ENCODE measurements around the gene CTNS.
A peak's percentile ranks its signal among the peaks of the same experiment; 100 is the strongest.

CTNS gene

GRCh38 chr17:3626831-3627768, 9.5 kb upstream of the CTNS start:
- no peak for DNase-seq

GRCh38 chr17:3627769-3628167, 8.8 kb upstream of the CTNS start:
- DNase-seq, result no peak

- no peak for DNase-seq
These were observed 5.8 kb upstream of the CTNS start for GRCh38 chr17:3630781-3631180.

DNA sequence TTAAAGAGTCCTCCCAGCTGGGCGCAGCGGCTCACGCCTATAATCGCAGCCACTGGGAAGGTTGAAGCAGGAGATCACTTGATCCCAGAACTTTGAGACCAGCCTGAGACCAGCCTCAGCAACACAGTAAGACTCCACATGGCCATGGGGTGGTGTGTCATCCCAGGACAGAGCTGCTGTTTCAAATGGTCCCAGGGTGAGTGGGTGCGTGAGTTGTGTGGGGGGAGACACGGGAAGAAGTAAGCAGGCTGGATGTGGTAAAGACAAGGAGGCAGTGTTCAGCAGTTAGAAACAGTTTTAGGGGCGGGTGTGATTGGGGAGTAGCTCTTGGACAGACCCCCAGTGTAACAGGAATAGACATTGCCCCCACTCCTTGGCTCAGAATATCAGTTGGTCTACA, 4.3 kb upstream of the CTNS start:
- DNase-seq, result no peak

DNA sequence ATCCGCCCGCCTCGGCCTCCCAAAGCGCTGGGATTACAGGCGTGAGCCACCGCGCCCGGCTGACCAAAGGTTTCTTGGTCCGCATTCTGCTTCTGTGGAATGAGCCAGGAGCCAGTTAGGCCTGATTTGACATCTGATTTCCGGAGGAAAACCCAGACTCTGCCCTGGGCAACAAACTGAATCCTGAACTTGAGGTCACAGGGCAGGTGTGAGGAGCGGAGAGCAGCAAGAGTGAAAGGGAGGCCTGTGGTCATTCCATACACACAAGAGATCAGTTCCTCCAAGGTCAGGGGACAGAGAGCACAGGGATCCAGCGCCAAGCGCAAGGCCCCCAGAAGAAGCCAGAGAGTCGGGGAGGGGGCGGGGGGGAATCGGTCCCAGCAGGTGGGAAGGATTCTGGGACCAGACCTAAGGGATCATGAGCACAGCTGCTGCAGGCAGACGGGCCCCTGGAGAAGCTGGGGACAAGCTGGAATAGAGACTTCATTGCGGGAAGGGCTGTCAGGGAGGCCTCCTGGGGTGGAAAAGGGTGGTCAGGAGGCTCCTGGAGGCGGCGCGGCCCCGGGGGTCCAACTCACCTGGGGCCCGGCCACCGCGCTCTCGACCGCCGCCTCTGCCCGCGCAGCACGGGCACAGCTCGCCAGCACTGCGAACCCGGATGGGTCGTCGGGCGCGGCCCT, 946 bp upstream of the CTNS start:
- peak; percentile 46 for DNase-seq

- peak; percentile 41 for DNase-seq
These were observed 381 bp downstream of the CTNS start for GRCh38 chr17:3636908-3637373.

DNA sequence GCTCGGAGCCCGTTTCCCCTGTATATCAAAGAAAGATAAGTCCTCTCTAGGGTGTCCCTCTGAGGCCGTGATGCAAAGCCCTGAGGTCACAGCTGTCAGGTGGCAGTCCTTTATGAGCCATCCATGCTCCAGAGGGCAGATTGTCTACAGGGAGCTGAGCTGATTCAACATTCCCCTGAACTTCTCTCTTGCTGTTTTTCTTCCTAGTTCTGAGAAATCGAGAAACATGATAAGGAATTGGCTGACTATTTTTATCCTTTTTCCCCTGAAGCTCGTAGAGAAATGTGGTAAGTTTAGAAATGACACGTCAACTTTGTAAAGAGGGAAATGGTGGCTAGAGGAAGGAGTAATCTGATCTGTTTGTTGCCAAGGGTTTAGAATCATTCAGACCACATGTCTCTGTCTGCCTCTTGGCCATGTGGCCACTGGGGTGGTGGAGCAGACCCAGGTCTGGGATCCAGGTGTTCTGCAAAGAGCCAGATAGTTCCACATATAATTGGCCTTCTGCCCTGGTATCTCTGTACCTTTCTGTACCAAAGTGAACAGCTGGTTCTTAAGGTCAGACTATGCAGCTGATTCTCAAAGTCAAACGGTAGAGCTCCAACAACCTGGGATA, 3.5 kb downstream of the CTNS start:
- peak; percentile 98 for DNase-seq

DNA sequence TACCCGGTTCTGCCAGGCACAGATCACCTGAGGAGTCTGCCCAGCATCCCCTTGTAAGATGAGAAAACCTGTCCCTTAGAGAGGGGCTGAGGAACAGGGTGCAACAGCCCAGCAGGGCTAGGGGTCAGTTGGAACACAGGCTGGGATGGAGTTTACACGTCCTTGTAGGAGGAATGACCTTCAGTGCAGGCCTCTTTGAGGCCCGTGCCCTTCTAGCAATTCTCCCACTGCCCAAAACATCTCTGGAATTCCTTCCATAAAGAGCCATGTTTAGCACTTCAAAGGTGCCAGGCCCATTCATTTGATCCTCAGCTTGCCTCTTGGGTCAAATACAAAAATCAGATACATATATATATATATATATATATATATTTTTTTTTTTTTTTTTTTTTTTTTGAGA, 4.5 kb downstream of the CTNS start:
- no peak for DNase-seq

- DNase-seq, result peak; percentile 36
These were observed 5.3 kb downstream of the CTNS start for GRCh38 chr17:3641717-3642486.

- DNase-seq, result no peak
These were observed 7.4 kb downstream of the CTNS start for GRCh38 chr17:3643889-3644349.

DNA sequence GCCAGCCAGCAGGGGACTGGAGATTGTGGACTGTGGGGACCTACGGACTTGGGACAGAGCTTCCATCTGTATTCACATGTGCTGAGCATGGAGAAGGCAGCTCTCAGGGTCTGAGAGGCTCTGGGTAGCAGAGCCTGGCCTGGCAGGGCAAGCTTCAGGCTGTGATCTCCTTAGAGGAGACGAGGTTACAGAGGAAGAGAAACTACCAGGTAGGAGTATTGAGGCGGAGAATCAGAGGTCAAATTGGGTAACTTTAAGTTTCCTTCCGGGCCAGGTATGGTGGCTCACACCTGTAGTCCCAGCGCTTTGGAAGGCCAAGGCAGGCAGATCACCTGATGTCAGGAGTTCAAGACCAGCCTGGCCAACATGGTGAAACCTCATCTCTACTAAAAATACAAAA, 8.8 kb downstream of the CTNS start:
- no peak for DNase-seq

DNA sequence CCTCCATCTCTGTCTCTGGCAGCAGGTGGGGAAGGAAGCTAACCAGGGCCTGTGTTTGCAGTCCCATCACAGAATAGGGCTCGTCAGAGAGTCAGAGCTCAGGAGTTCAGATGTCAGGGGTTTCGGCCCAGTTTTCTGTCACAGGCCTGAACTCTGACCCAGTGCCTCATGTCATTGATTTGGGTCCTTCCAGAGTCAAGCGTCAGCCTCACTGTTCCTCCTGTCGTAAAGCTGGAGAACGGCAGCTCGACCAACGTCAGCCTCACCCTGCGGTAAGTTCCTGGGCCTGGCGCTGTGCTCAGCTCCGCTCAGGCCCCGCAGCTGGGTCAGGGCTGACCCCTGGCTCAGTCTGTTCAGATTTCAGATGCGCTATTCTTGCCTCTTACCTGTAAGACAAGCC, 10.7 kb downstream of the CTNS start:
- no peak for DNase-seq

DNA sequence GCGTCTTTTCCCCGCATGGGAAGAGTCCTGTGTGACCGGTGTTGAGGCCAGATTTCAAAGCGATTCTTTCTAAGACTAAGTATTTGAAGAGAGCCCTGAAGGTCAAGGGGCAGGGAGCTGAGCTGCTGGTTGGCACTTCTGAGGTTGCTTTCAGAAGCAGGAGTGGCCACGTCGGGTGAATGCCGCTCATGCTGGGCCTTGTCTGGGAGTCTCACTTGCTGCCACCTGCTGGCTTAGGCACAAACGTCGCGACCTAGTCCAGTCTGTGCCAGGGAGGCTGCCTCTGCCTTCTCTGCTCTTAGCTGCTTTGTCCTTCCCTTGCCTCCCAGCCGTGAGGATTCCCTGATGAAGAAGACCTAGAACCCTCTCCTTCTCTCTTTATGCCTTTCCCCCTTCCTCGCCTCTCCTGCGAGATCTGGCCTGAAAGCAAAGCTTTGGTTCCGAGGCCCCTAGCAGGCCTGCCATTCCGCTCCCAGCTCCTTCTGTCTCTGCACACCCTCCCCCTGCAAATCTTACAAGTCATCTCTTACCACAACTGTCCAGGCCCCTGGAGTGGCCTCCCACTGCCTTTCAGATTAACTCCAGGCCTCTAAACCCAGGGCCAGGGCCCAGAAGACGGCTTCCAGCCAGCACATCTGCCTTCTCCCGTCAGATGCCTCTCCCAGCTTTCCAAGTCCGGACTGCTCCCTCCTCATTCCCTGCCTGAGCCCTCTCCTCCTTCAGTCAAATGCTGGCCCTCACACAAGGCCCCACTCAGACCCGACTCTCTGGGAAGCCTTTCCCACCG, 11.4 kb downstream of the CTNS start:
- peak; percentile 55 for DNase-seq

- no peak for DNase-seq
These were observed 19.2 kb downstream of the CTNS start for GRCh38 chr17:3655766-3656165.

DNA sequence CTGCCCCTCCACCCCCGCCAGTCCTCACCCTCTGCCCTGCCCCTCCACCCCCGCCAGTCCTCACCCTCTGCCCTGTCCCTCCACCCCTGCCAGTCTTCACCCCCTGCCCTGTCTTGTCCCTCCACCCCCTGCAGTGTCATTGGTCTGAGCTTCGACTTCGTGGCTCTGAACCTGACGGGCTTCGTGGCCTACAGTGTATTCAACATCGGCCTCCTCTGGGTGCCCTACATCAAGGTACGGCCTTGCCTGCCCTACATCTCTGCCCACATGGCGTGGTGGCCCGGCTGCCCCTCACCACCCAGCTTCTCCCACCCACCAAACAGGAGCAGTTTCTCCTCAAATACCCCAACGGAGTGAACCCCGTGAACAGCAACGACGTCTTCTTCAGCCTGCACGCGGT, 19.8 kb downstream of the CTNS start:
- no peak for DNase-seq

GRCh38 chr17:3656755-3657587, 20.4 kb downstream of the CTNS start:
- no peak for DNase-seq

GRCh38 chr17:3657588-3657869, 21.0 kb downstream of the CTNS start:
- DNase-seq, result no peak

DNA sequence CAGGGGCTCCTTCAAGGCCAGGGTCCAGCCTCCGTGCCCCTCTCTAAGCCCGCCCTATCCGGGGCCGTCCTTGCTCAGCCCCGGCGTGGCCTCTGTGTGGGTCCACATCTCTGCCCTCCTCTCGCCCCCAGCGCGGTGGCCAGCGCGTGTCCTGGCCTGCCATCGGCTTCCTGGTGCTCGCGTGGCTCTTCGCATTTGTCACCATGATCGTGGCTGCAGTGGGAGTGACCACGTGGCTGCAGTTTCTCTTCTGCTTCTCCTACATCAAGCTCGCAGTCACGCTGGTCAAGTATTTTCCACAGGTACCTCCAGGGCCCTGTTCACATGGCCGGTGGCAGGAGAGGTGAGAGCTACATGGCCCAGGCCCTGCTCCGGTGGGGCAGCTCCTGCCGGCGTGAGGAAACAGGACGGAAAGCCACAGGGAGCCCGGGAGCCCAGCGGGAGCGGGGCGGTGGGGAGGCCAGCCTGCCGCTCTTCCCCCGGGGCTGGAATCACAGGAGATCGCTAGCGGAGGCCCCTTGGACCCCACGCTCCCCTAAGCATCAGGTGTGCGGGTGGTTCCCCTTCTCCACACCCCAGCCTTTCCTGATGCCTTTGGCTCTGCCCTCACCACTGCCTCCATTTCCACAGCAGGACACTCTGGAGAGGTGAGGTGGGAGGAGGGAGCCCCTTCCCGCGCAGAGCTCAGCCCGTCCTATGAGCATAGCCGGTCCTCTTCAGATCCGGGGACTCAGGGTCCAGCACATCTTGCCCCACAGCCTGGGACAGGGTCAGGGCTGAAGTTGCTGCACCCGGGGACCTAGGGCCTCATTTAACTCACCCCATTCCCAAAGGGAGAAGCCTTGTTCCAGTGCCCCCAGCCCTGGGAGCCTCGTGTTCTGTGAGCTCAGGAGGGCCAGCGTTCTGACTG, 21.6 kb downstream of the CTNS start:
- no peak for DNase-seq

DNA sequence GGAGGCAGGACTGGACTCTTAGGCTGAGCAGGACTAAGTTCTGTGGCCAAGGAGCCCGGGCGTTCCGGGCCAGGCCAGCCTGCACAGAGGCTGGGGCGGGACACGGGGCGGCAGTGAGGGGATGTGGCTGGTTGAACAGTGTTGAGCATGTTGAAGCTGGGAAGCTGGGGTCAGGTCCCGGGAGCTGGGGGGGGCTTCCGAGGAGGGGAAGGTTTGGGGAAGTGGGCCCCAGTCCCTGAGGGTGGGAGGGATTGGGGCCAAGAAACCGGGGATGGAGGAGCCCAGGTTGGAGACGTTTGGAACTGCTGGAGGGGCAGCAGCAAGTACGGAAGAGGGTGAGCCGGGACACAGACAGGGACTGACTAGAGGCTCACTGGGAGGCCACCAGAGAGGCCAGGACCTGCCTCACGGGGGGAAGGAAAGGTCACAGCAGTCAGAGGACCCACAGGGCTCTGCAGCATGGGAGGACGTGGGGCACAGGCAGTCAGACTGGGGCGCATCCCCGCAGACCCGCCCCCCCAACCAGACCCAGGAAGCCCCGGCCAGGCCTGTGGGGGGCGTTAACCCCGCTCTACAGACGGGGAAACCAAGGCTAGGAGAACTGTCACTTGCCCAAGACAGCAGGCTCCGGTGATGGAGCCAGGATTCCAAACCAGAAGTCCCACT, 22.4 kb downstream of the CTNS start:
- DNase-seq, result no peak

Measured in OCI-M1 (cell line).